ENCODE results near the gene RAB23. TPM values are rescaled to one million over a fixed set of nuclear protein-coding genes. Genes with fewer than 3 reads are reported as not detected.

Gene RAB23
- total RNA-seq, 1 experiment from 2014 or later = 11.7 TPM

DNA sequence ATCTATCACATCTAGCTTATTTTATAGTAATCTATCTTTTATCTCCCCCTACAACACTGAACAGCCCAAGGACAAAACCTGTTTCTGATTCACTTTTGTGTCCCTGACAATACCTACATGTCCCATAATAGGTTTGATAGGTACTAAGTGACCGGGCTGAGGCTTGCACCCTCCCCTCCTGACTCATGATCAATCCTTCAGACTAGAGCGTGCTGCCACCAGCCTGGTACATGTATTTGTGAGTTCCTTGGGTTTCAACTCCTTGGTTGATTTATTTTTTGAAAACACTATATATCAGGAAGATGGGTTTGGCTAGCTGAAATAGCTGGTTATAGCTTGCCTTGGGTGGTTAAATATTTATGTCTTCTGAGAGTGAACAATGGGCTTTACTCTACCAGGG, 41.6 kb upstream of the RAB23 start:
- ATAC-seq = no peak
- Histone ChIP-seq H3K4me1 (ENCODE audit: control insufficient read depth in 1 of 2, insufficient read depth in 2 of 2, low read length in 2 of 2) (peaks cover 0 to 7% of the 10 kb centered on the region in 2 experiments; a peak in 1 of 4 replicates), H3K36me3 (ENCODE audit: control insufficient read depth in 1 of 2, insufficient read depth in 2 of 2, low read length in 2 of 2) (no peaks in the 10 kb centered on the region), H4K20me1 (ENCODE audit: insufficient read depth) (no peaks in the 10 kb centered on the region), H3K9me2 (ENCODE audit: insufficient read depth) (no peaks in the 10 kb centered on the region; the same call in 1 of the 2 replicates), H3K27ac (ENCODE audit: low read depth, low read length) (no peak overlapping the region), H2AFZ (ENCODE audit: low read depth, low read length, poor library complexity, severe bottlenecking) (no peak overlapping the region), H3K27me3 (ENCODE audit: insufficient read depth, low read length) (no peaks in the 10 kb centered on the region), H3K9ac (ENCODE audit: low read length) (no peak overlapping the region), H3K4me3 (replicated peaks in 1 of 2; ENCODE audit: low read depth in 1 of 2, low read length in 2 of 2) (no peak overlapping the region), H3K79me2 (ENCODE audit: insufficient read depth, low read length) (no peaks in the 10 kb centered on the region), H3K4me2 (ENCODE audit: low read length) (no peak overlapping the region), H3K9me3 (ENCODE audit: control insufficient read depth in 1 of 2, insufficient read depth in 1 of 2, low read depth in 1 of 2, low read length in 2 of 2) (no peaks in the 10 kb centered on the region)
- intact Hi-C loops (cut with micrococcal nuclease) = no loop called here
- no peak for DNase-seq (ENCODE audit: low read depth, low spot score)
- RAD21 ChIA-PET (ENCODE audit: low non-redundant PET in 1 of 2, low total read pairs in 2 of 2, uncharacterized antibody in 2 of 2, unreplicated experiment in 2 of 2) = no interaction called here
- no TSS peak for BruUV-seq (replicated peaks)
- TF ChIP-seq, protein P1, sequence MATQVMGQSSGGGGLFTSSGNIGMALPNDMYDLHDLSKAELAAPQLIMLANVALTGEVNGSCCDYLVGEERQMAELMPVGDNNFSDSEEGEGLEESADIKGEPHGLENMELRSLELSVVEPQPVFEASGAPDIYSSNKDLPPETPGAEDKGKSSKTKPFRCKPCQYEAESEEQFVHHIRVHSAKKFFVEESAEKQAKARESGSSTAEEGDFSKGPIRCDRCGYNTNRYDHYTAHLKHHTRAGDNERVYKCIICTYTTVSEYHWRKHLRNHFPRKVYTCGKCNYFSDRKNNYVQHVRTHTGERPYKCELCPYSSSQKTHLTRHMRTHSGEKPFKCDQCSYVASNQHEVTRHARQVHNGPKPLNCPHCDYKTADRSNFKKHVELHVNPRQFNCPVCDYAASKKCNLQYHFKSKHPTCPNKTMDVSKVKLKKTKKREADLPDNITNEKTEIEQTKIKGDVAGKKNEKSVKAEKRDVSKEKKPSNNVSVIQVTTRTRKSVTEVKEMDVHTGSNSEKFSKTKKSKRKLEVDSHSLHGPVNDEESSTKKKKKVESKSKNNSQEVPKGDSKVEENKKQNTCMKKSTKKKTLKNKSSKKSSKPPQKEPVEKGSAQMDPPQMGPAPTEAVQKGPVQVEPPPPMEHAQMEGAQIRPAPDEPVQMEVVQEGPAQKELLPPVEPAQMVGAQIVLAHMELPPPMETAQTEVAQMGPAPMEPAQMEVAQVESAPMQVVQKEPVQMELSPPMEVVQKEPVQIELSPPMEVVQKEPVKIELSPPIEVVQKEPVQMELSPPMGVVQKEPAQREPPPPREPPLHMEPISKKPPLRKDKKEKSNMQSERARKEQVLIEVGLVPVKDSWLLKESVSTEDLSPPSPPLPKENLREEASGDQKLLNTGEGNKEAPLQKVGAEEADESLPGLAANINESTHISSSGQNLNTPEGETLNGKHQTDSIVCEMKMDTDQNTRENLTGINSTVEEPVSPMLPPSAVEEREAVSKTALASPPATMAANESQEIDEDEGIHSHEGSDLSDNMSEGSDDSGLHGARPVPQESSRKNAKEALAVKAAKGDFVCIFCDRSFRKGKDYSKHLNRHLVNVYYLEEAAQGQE (IDR thresholded peaks at IDR 0.05; ENCODE audit: low read depth) = no peak
- TF ChIP-seq CTCF (IDR thresholded peaks at IDR 0.05 in 2 of 3, conservative IDR thresholded peaks at IDR 0.05 in 1 of 3; ENCODE audit: borderline replicate concordance in 1 of 3, insufficient read depth in 1 of 3, low read depth in 2 of 3, low read length in 2 of 3) = no peak
- no peak for TF ChIP-seq JUND (IDR thresholded peaks at IDR 0.05)
- TF ChIP-seq YY1 (IDR thresholded peaks at IDR 0.05; ENCODE audit: extremely low read depth, insufficient replicate concordance, low read depth, low read length) = no peak
- no peak for TF ChIP-seq EZH2phosphoT487 (IDR thresholded peaks at IDR 0.05; ENCODE audit: borderline replicate concordance)
- TF ChIP-seq SIN3A (IDR thresholded peaks at IDR 0.05; ENCODE audit: low read depth) = no peak
- TF ChIP-seq EZH2 (IDR thresholded peaks at IDR 0.05) = no peak
- no peak for TF ChIP-seq POLR2A (IDR thresholded peaks at IDR 0.05; ENCODE audit: borderline replicate concordance, extremely low read depth, insufficient read depth, insufficient read length)
- no peak for TF ChIP-seq ZBTB33 (IDR thresholded peaks at IDR 0.05; ENCODE audit: extremely low read depth, insufficient replicate concordance, low read length)
- TF ChIP-seq EGR1 (IDR thresholded peaks at IDR 0.05; ENCODE audit: low read depth) = no peak
- TF ChIP-seq SRF (IDR thresholded peaks at IDR 0.05; ENCODE audit: low read depth) = no peak
- no peak for TF ChIP-seq TCF7L2 (IDR thresholded peaks at IDR 0.05; ENCODE audit: borderline replicate concordance, extremely low read depth, insufficient read depth, insufficient read length)
- POLR2A ChIA-PET = no interaction called here
- CTCF ChIA-PET = no interaction called here

Data from HCT116 (cell line).